Measurements from ENCODE around the gene SRGAP3. TPM values are rescaled to one million over a fixed set of nuclear protein-coding genes. Genes with fewer than 3 reads are reported as not detected.

Gene SRGAP3
- total RNA-seq, 1 donor from 2014 or later: 10.3 TPM

DNA sequence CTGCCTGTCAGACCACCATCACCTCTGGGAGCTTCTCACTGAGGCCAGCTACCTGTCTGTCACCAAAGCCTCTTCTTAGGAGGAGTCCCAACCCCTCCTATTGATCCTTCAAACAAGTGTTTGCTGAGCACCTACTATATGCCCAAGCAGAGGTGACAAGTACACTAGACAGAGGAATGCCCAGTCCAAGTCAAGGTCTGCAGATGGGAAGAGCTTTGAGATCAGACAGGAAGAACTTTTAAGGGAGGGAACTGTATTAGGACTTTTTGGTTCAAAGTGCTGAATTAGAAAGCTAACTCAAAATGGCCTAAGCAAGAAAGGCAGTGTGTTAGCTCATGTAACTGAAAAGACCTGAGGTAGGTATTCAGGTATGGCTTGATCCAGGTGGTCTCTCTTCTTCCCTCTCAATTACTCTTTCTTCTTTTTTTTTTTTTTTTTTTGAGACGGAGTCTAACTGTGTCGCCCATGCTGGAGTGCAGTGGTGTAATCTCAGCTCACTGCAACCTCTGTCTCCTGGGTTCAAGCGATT is 282.6 kb downstream of the SRGAP3 start:
- Histone ChIP-seq H3K9me3 (replicated peaks) (no peaks in the 10 kb centered on the region), H3K27me3 (ENCODE audit: low read depth) (peaks cover 13% of the 10 kb centered on the region), H3K36me3 (no peaks in the 10 kb centered on the region), H3K4me3 (no peak overlapping the region), H3K4me1 (peaks cover 20% of the 10 kb centered on the region), H3K27ac (replicated peaks) (no peak overlapping the region)
- intact Hi-C loops (cut with micrococcal nuclease): no loop called here
- TF ChIP-seq, protein P1, sequence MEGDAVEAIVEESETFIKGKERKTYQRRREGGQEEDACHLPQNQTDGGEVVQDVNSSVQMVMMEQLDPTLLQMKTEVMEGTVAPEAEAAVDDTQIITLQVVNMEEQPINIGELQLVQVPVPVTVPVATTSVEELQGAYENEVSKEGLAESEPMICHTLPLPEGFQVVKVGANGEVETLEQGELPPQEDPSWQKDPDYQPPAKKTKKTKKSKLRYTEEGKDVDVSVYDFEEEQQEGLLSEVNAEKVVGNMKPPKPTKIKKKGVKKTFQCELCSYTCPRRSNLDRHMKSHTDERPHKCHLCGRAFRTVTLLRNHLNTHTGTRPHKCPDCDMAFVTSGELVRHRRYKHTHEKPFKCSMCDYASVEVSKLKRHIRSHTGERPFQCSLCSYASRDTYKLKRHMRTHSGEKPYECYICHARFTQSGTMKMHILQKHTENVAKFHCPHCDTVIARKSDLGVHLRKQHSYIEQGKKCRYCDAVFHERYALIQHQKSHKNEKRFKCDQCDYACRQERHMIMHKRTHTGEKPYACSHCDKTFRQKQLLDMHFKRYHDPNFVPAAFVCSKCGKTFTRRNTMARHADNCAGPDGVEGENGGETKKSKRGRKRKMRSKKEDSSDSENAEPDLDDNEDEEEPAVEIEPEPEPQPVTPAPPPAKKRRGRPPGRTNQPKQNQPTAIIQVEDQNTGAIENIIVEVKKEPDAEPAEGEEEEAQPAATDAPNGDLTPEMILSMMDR (IDR thresholded peaks at IDR 0.05; ENCODE audit: borderline replicate concordance): no peak
- DNase-seq: no peak

- Histone ChIP-seq H3K27ac (replicated peaks) (no peak overlapping the region), H3K36me3 (no peaks in the 10 kb centered on the region), H3K4me1 (peaks cover 19% of the 10 kb centered on the region), H3K9me3 (replicated peaks) (no peaks in the 10 kb centered on the region), H3K27me3 (ENCODE audit: low read depth) (peaks cover 13% of the 10 kb centered on the region), H3K4me3 (no peak overlapping the region)
- intact Hi-C loops (cut with micrococcal nuclease): no loop called here
- TF ChIP-seq, protein P1 (IDR thresholded peaks at IDR 0.05; ENCODE audit: borderline replicate concordance): no peak
- no peak for DNase-seq
Measured at GRCh38 chr3:8966150-8966819, 283.2 kb downstream of the SRGAP3 start.

DNA sequence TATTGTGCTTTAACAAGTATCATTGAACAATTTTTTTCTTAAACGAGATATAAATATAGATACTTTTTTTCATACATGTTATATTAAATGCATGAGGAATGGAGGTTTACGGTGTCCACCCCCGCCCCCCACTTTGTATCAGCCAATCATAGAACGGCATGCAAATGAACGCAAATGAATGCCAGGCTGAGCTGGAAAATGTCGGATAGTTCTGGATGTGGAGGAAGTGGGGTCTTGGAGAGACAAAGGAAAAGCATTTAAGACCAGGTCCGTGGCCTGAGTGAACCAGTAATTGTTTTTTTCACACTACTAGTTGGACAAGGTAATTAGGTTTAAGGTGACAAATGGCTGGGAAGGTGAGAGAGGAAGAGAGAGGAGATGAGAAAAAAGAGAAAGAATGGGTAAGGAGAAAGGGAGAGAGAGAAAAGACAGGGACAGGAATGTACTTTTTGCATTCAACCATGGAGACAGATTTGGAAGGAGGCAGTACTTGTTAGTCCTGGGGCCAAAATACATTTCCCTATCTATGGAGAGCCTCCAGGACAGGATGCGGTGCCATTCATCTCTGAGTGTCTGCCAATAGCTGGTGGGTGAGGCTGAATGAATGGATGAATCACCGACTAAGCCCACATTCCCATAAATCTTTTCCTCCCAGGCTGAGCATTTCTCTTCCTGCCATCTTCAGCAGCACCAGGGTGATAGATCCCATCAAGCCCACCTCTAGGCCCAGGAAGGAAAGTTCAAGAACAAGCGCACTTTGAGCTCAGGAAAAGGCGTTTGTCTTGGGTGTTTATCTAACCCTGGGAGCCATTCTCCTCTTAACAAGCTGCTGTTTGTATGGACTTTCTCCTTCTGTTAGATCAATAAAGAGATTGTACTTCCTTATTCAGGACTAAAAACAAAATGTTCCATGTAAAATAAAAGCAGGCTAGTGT is 284.7 kb downstream of the SRGAP3 start:
- Histone ChIP-seq H3K27ac (replicated peaks) (no peak overlapping the region), H3K4me3 (no peak overlapping the region), H3K9me3 (replicated peaks) (no peaks in the 10 kb centered on the region), H3K27me3 (ENCODE audit: low read depth) (peaks cover 13% of the 10 kb centered on the region), H3K36me3 (no peaks in the 10 kb centered on the region), H3K4me1 (peaks cover 16% of the 10 kb centered on the region)
- TF ChIP-seq, protein P1 (IDR thresholded peaks at IDR 0.05; ENCODE audit: borderline replicate concordance): no peak
- no peak for DNase-seq
- intact Hi-C loops (cut with micrococcal nuclease): no loop called here

GRCh38 chr3:8963137-8963853 is 286.2 kb downstream of the SRGAP3 start, which contains the start of gene RAD18:
TSS of gene RAD18 (minus strand) at chr3:8963472. CDS start at chr3:8963385, 87 bp downstream.
- Histone ChIP-seq H3K27me3 (ENCODE audit: low read depth) (peaks cover 9% of the 10 kb centered on the region), H3K4me3 (peak within 1 kb of the TSS; percentile 83), H3K36me3 (no peaks in the 10 kb centered on the region), H3K9me3 (replicated peaks) (no peaks in the 10 kb centered on the region), H3K27ac (replicated peaks) (peak within 1 kb of the TSS; percentile 70), H3K4me1 (peaks cover 16% of the 10 kb centered on the region)
- DNase-seq: peak; percentile 90
- TF ChIP-seq, protein P1 (IDR thresholded peaks at IDR 0.05; ENCODE audit: borderline replicate concordance): no peak
- intact Hi-C loops (cut with micrococcal nuclease): no loop called here

Data from left ventricle myocardium inferior (tissue), 1 donor.